H1 (cell line): Measurements from ENCODE around the gene SATB2. TPM values are rescaled to one million over a fixed set of nuclear protein-coding genes. Genes with fewer than 3 reads are reported as not detected.

ENCODE experiments used
- CTCF ChIA-PET: fragments of 300-600 bp; sonication (Branson Sonifier 250); formaldehyde crosslinking; loops from one replicate; lab custom pipeline; 2021; ENCODE audit not compliant: partially characterized antibody; lab: Charles Lee
- POLR2A ChIA-PET: fragments of 300-600 bp; sonication (Branson Sonifier 250); formaldehyde crosslinking; loops from one replicate; lab custom pipeline; 2021; ENCODE audit warnings: inconsistent platforms; ENCODE audit not compliant: partially characterized antibody; lab: Charles Lee
- DNase-seq, 2 experiments: peaks; one replicate each; pipeline versions ENCODE4 v3.0.0 to v3.0.0-alpha.2; 2010 to 2022; ENCODE audit warnings: low spot score in 2 of 2, low read depth in 1 of 2, mixed read lengths in 1 of 2
- FAIRE-seq: peaks from 2 replicates; lab custom pipeline; 2011; peaks lifted over from hg19 to GRCh38; lab: Jason Lieb, UNC
- H2AFZ ChIP-seq: 2 replicates; pipeline ENCODE4 v1.8.1; 2012; ENCODE audit warnings: low read length, inconsistent platforms
- H2AK5ac ChIP-seq: 2 replicates; pipeline ENCODE4 v1.6.1; 2013; ENCODE audit warnings: low read depth, low read length
- H2BK120ac ChIP-seq: replicated peaks from 2 replicates; pipeline ENCODE3; 2013; ENCODE audit warnings: low read depth, low read length, inconsistent platforms
- H2BK12ac ChIP-seq: 2 replicates; pipeline ENCODE4 v1.6.1; 2013; ENCODE audit warnings: low read depth, low read length
- H2BK15ac ChIP-seq: 2 replicates; pipeline ENCODE4 v1.6.1; 2013; ENCODE audit warnings: low read length
- H2BK20ac ChIP-seq: 2 replicates; pipeline ENCODE4 v1.6.1; 2013; ENCODE audit warnings: low read length
- H2BK5ac ChIP-seq: 2 replicates; pipeline ENCODE4 v1.6.1; 2013; ENCODE audit warnings: low read depth, low read length
- H3K14ac ChIP-seq: 2 replicates; pipeline ENCODE4 v1.6.1; 2013; ENCODE audit warnings: inconsistent platforms; ENCODE audit not compliant: insufficient read length
- H3K18ac ChIP-seq: 2 replicates; pipeline ENCODE4 v1.6.1; 2013; ENCODE audit warnings: low read length; ENCODE audit errors: extremely low read depth
- H3K23ac ChIP-seq: 2 replicates; pipeline ENCODE4 v1.6.1; 2013; ENCODE audit warnings: inconsistent platforms; ENCODE audit not compliant: insufficient read length
- H3K23me2 ChIP-seq: 2 replicates; pipeline ENCODE4 v1.6.1; 2013; ENCODE audit warnings: low read depth, low read length
- H3K27ac ChIP-seq: 2 replicates; pipeline ENCODE4 v1.6.1; 2011; ENCODE audit warnings: low read depth, low read length, inconsistent platforms
- H3K27me3 ChIP-seq, 4 experiments: replicated peaks in 1 of 4; 1 replicate in 1 of 4; 2 replicates in 3 of 4; pipeline versions ENCODE4 v1.6.1 to v1.8.1; 2011 to 2013; ENCODE audit warnings: low read length in 3 of 4, mild to moderate bottlenecking in 3 of 4, inconsistent platforms in 2 of 4, mixed read lengths in 2 of 4, moderate library complexity in 1 of 4; ENCODE audit not compliant: control insufficient read depth in 3 of 4, insufficient read depth in 3 of 4; ENCODE audit errors: extremely low read depth in 1 of 4
- H3K36me3 ChIP-seq, 4 experiments: 2 replicates each; pipeline versions ENCODE4 v1.6.1 to v1.8.1; 2011 to 2013; ENCODE audit warnings: mild to moderate bottlenecking in 4 of 4, low read length in 3 of 4, moderate library complexity in 2 of 4, control low read depth in 1 of 4, inconsistent platforms in 1 of 4; ENCODE audit not compliant: insufficient read depth in 4 of 4, control insufficient read depth in 2 of 4
- H3K4ac ChIP-seq: replicated peaks from 2 replicates; pipeline ENCODE3; 2013; ENCODE audit warnings: low read length, low read depth, mixed read lengths, inconsistent platforms; ENCODE audit not compliant: insufficient read length
- H3K4me1 ChIP-seq, 4 experiments: replicated peaks in 1 of 4; 1 replicate in 1 of 4; 2 replicates in 3 of 4; pipeline versions ENCODE4 v1.6.1 to v1.8.1; 2011 to 2013; ENCODE audit warnings: low read length in 3 of 4, inconsistent platforms in 2 of 4, mixed read lengths in 1 of 4; ENCODE audit not compliant: insufficient read depth in 4 of 4, control insufficient read depth in 3 of 4
- H3K4me2 ChIP-seq, 2 experiments: 2 replicates each; pipeline versions ENCODE4 v1.6.1 to v1.8.1; 2011 to 2013; ENCODE audit warnings: low read depth in 2 of 2, low read length in 2 of 2, control low read depth in 1 of 2, inconsistent platforms in 1 of 2, mild to moderate bottlenecking in 1 of 2; ENCODE audit not compliant: insufficient read depth in 1 of 2
- H3K4me3 ChIP-seq, 4 experiments: fragments of 200-600, 300-600 bp in 1 of 4; sonication (generic), shearing (Covaris generic), sonication (Bioruptor Twin) in 1 of 4; 2 replicates each; pipeline versions ENCODE4 v1.5.1 to v1.8.1; 2011 to 2016; ENCODE audit warnings: low read length in 4 of 4, low read depth in 3 of 4, control low read depth in 2 of 4, inconsistent platforms in 2 of 4, mild to moderate bottlenecking in 2 of 4, mixed read lengths in 1 of 4, moderate library complexity in 1 of 4; ENCODE audit not compliant: insufficient read depth in 2 of 4; ENCODE audit errors: extremely low read depth in 1 of 4
- H3K56ac ChIP-seq: replicated peaks from 2 replicates; pipeline ENCODE3; 2013; ENCODE audit warnings: low read depth, mild to moderate bottlenecking, mixed read lengths, low read length, inconsistent platforms; ENCODE audit not compliant: insufficient read length
- H3K79me1 ChIP-seq: 2 replicates; pipeline ENCODE4 v1.6.1; 2013; ENCODE audit warnings: low read depth, low read length, control low read depth
- H3K79me2 ChIP-seq, 2 experiments: 2 replicates each; pipeline versions ENCODE4 v1.6.1 to v1.8.1; 2012 to 2013; ENCODE audit warnings: low read length in 2 of 2, mild to moderate bottlenecking in 2 of 2, inconsistent platforms in 1 of 2; ENCODE audit not compliant: insufficient read depth in 2 of 2, control insufficient read depth in 1 of 2
- H3K9ac ChIP-seq, 4 experiments: replicated peaks in 1 of 4; 1 replicate in 1 of 4; 2 replicates in 3 of 4; pipeline versions ENCODE4 v1.6.1 to v1.8.1; 2011 to 2013; ENCODE audit warnings: low read depth in 3 of 4, low read length in 3 of 4, control low read depth in 2 of 4, mild to moderate bottlenecking in 2 of 4, moderate library complexity in 2 of 4, inconsistent platforms in 1 of 4; ENCODE audit errors: extremely low read depth in 1 of 4
- H3K9me3 ChIP-seq, 2 experiments: 2 replicates each; pipeline versions ENCODE4 v1.6.1 to v1.8.1; 2012 to 2013; ENCODE audit warnings: mild to moderate bottlenecking in 2 of 2, moderate library complexity in 2 of 2, control low read depth in 1 of 2, inconsistent platforms in 1 of 2, low read depth in 1 of 2, low read length in 1 of 2, mixed read lengths in 1 of 2; ENCODE audit not compliant: insufficient read depth in 2 of 2
- H4K20me1 ChIP-seq, 2 experiments: replicated peaks in 1 of 2; 2 replicates each; pipeline versions ENCODE3 to v1.8.1; 2011 to 2013; ENCODE audit warnings: inconsistent platforms in 2 of 2, low read length in 2 of 2, mild to moderate bottlenecking in 1 of 2; ENCODE audit not compliant: insufficient read depth in 2 of 2, control insufficient read depth in 1 of 2
- H4K5ac ChIP-seq: 2 replicates; pipeline ENCODE4 v1.6.1; 2013; ENCODE audit warnings: low read length, low read depth, mixed read lengths, inconsistent platforms; ENCODE audit not compliant: insufficient read length
- H4K8ac ChIP-seq: 2 replicates; pipeline ENCODE4 v1.8.0; 2013; ENCODE audit warnings: mild to moderate bottlenecking, moderate library complexity, low read length, inconsistent platforms; ENCODE audit not compliant: insufficient read depth; ENCODE audit errors: extremely low read depth
- H4K91ac ChIP-seq: replicated peaks from 2 replicates; pipeline ENCODE3; 2013; ENCODE audit warnings: low read length, mixed read lengths, inconsistent platforms; ENCODE audit not compliant: insufficient read length
- BCL11A ChIP-seq, 2 experiments: IDR thresholded peaks; one replicate each; pipeline ENCODE4 v1.6.1; 2011; ENCODE audit warnings: low read depth in 2 of 2, low read length in 2 of 2, mild to moderate bottlenecking in 2 of 2
- GTF2F1 ChIP-seq: IDR thresholded peaks from 2 replicates; pipeline ENCODE4 v1.6.1; 2012; ENCODE audit warnings: low read depth, low read length, improper control_type of control experiment, borderline replicate concordance
- HDAC6 ChIP-seq: IDR thresholded peaks from one replicate; pipeline ENCODE4 v1.7.1; 2012; ENCODE audit warnings: low read depth, mild to moderate bottlenecking, inconsistent platforms, low read length, moderate library complexity
- JUND ChIP-seq: IDR thresholded peaks from 2 replicates; pipeline ENCODE4 v1.6.1; 2011; ENCODE audit warnings: mild to moderate bottlenecking, improper control_type of control experiment, low read length
- KDM1A ChIP-seq: fragments of 200-600, 300-600 bp; sonication (generic); IDR thresholded peaks from 2 replicates; pipeline ENCODE4 v1.7.1; 2016; ENCODE audit warnings: mild to moderate bottlenecking, low read length, borderline replicate concordance
- MAFK ChIP-seq: IDR thresholded peaks from 2 replicates; pipeline ENCODE4 v1.6.1; 2012; ENCODE audit warnings: low read depth, mild to moderate bottlenecking, improper control_type of control experiment, low read length
- NRF1 ChIP-seq: IDR thresholded peaks from 2 replicates; pipeline ENCODE4 v1.6.1; 2011; ENCODE audit warnings: mild to moderate bottlenecking, low read depth, low read length, improper control_type of control experiment
- POU5F1 ChIP-seq: IDR thresholded peaks from 2 replicates; pipeline ENCODE4 v1.6.1; 2011; ENCODE audit warnings: low read depth, mild to moderate bottlenecking, low read length, moderate library complexity
- RNF2 ChIP-seq: fragments of 200-900, 300-1000 bp; sonication (generic); IDR thresholded peaks from 2 replicates; pipeline ENCODE4 v1.7.1; 2016; ENCODE audit warnings: borderline replicate concordance, low read depth, mild to moderate bottlenecking, antibody characterized with exemption, low read length; ENCODE audit not compliant: poor library complexity, severe bottlenecking; ENCODE audit errors: missing control alignments
- TAF7 ChIP-seq: optimal IDR thresholded peaks from 2 replicates; pipeline ENCODE3; 2011; ENCODE audit warnings: low read depth, mild to moderate bottlenecking, inconsistent platforms, low read length, moderate library complexity, borderline replicate concordance
- WGBS, 2 experiments: shearing (Covaris generic) in 1 of 2; methylation state at CpG; one replicate each; pipeline versions ENCODE4 v1.1.6 to v1.1.7; 2013 to 2015; ENCODE audit warnings: low lambda C conversion rate in 2 of 2, mixed read lengths in 2 of 2, inconsistent platforms in 1 of 2, low coverage in 1 of 2, missing lambda C conversion rate in 1 of 2; ENCODE audit not compliant: insufficient replicate concordance in 2 of 2, insufficient coverage in 1 of 2, insufficient read length in 1 of 2; ENCODE audit errors: extremely low coverage in 1 of 2, missing lambda C conversion rate in 1 of 2; 5-methylcytosine and 5-hydroxymethylcytosine counted together
- polyA plus RNA-seq, 7 experiments: library from polyadenylated mRNA; depleted of rRNA in 3 of 7; stranded (reverse) in 5 of 7; unstranded in 2 of 7; fragments of >200 nt in 5 of 7; fragments of 200-250 nt in 2 of 7; gene quantifications; 1 replicate in 5 of 7; 2 replicates in 1 of 7; 4 replicates in 1 of 7; pipeline versions ENCODE4 v1.2.1 to v1.2.3, GENCODE V29; 2011 to 2013; ENCODE audit warnings: missing spikeins in 2 of 7, mixed read lengths in 2 of 7
- total RNA-seq: library from RNA; stranded (reverse); fragmentation: NEBNext Ultra II Directional; extraction: Animal tissue kit (Norgen Biotek cat#: 25700); gene quantifications from 2 replicates; pipeline ENCODE4 v1.2.1, GENCODE V29; 2021
- TF ChIP-seq, protein P1 (sequence below): IDR thresholded peaks from 2 replicates; pipeline ENCODE4 v1.6.1; 2011; ENCODE audit warnings: low read depth, mild to moderate bottlenecking, low read length; ENCODE audit not compliant: insufficient read depth
- TF ChIP-seq, protein P2 (sequence below): IDR thresholded peaks from 2 replicates; pipeline ENCODE4 v1.6.1; 2012; ENCODE audit warnings: low read length, inconsistent platforms

The SATB2 gene
- total and polyA plus RNA-seq, 2 of the 8 experiments (the other 6 are each of a cell fraction or from before 2014, with no cell fraction given): 1.3 to 5.7 TPM

DNA sequence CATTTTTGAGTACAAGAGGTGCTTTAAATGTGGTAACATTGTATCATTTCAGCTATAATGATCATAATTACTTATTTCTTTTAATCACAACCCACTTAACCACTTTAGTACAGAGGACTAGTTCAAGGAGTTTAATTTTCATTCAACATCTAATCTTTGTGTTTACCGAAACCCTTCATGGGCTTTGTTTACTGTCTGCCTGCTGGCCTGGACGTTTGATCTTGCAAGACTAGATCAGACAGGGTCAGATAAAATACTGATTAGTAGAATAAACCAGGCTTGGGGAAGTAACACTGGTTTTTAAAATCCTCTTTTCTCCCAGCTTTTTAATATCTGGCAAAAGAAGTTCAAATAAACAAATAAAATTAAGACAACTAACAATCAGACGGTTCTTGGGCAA lies 93.6 kb downstream of the SATB2 start:
- no peaks in the 10 kb centered on the region for H3K79me2 ChIP-seq
- H3K14ac ChIP-seq: no peak overlapping the region
- no peaks in the 10 kb centered on the region for H3K79me1 ChIP-seq
- H4K20me1 ChIP-seq: no peaks in the 10 kb centered on the region
- ChIA-PET POLR2A (no interaction called here), CTCF (interaction anchor here (1.4 kb wide), 1 partner anchor 345 kb away, joined by 3 read pairs; no protein-coding TSS in a partner anchor)
- H3K9ac ChIP-seq: no peak overlapping the region
- no peak overlapping the region for H2BK5ac ChIP-seq
- H3K9me3 ChIP-seq: no peaks in the 10 kb centered on the region
- DNase-seq: no peak
- H3K27ac ChIP-seq: no peak overlapping the region
- no peak overlapping the region for H3K4me2 ChIP-seq
- H4K91ac ChIP-seq: no peak overlapping the region
- no peak overlapping the region for H2AK5ac ChIP-seq
- H2BK20ac ChIP-seq: no peak overlapping the region
- H2BK120ac ChIP-seq: no peak overlapping the region
- no peak overlapping the region for H3K4ac ChIP-seq
- no peaks in the 10 kb centered on the region for H3K4me1 ChIP-seq
- H2BK15ac ChIP-seq: no peak overlapping the region
- H3K4me3 ChIP-seq: no peak overlapping the region
- no peak overlapping the region for H4K8ac ChIP-seq
- no peak overlapping the region for H4K5ac ChIP-seq
- no peak overlapping the region for H3K23ac ChIP-seq
- H2AFZ ChIP-seq: no peak overlapping the region
- WGBS, 2 experiments: 91% methylated on average over 3 of the region's 3 CpGs; no CpG with 5 or more reads in 1 of the 2 experiments
- no peaks in the 10 kb centered on the region for H3K23me2 ChIP-seq
- H3K27me3 ChIP-seq: no peaks in the 10 kb centered on the region
- H2BK12ac ChIP-seq: no peak overlapping the region
- no peak for FAIRE-seq
- H3K36me3 ChIP-seq: no peaks in the 10 kb centered on the region
- no peak overlapping the region for H3K56ac ChIP-seq
- no peak overlapping the region for H3K18ac ChIP-seq
- TF ChIP-seq MAFK (no peak), BCL11A (IDR thresholded peaks at IDR 0.05; ENCODE audit: low read depth in 2 of 2, low read length in 2 of 2) (no peak), RNF2 (no peak), HDAC6 (no peak), JUND (no peak), POU5F1 (no peak), TAF7 (no peak), NRF1 (no peak), KDM1A (no peak), GTF2F1 (no peak)
- TF ChIP-seq, protein P1, sequence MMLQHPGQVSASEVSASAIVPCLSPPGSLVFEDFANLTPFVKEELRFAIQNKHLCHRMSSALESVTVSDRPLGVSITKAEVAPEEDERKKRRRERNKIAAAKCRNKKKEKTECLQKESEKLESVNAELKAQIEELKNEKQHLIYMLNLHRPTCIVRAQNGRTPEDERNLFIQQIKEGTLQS: no peak
- TF ChIP-seq, protein P2, sequence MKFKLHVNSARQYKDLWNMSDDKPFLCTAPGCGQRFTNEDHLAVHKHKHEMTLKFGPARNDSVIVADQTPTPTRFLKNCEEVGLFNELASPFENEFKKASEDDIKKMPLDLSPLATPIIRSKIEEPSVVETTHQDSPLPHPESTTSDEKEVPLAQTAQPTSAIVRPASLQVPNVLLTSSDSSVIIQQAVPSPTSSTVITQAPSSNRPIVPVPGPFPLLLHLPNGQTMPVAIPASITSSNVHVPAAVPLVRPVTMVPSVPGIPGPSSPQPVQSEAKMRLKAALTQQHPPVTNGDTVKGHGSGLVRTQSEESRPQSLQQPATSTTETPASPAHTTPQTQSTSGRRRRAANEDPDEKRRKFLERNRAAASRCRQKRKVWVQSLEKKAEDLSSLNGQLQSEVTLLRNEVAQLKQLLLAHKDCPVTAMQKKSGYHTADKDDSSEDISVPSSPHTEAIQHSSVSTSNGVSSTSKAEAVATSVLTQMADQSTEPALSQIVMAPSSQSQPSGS: no peak
